CD4-positive, alpha-beta T cell treated with Interferon alpha-2 for 1 hour (primary cell): ENCODE results near the gene KLK5.
"Not testable (repeated sequence)": the region's sequence is repeated elsewhere in the genome, so short reads cannot be mapped to it uniquely, and the experiment has no call there.

Source experiments
- DNase-seq, 2 donors: peaks; one replicate each; pipeline ENCODE4 v3.0.0-alpha.2; 2020 to 2022

Gene KLK5

GRCh38 chr19:50952910-50953309 lies at the start of gene KLK5:
Gene KLK5 (minus strand): TSS chr19:50953038. CDS start chr19:50952657, 381 bp downstream.
- no peak for DNase-seq

- no peak for DNase-seq
Measured at GRCh38 chr19:51002089-51002532, 49.3 kb upstream of the KLK5 start.

- no peak for DNase-seq
Measured at GRCh38 chr19:51001515-51001914, 48.7 kb upstream of the KLK5 start, which contains the start of gene KLK8. Gene KLK8 (minus strand): TSS chr19:51001604. CDS start chr19:51001167, 437 bp downstream.

GRCh38 chr19:51000981-51001380 lies 48.1 kb upstream of the KLK5 start:
- DNase-seq, result no peak

GRCh38 chr19:51000426-51000825 lies 47.6 kb upstream of the KLK5 start:
- DNase-seq, result no peak

GRCh38 chr19:50998686-50999085 lies 45.8 kb upstream of the KLK5 start:
- DNase-seq, result no peak

- DNase-seq, result no peak
Measured at GRCh38 chr19:50998061-50998460, 45.2 kb upstream of the KLK5 start.

- no peak for DNase-seq
Measured at GRCh38 chr19:50994129-50994528, 41.3 kb upstream of the KLK5 start.

- DNase-seq, result no peak
Measured at GRCh38 chr19:50992666-50993035, 39.8 kb upstream of the KLK5 start.

- DNase-seq, result not testable (repeated sequence)
Measured at GRCh38 chr19:50984416-50984815, 31.6 kb upstream of the KLK5 start.

- DNase-seq, result no peak
Measured at GRCh38 chr19:50983625-50984292, 30.9 kb upstream of the KLK5 start, which contains the start of gene KLK7. Gene KLK7 (minus strand): TSS chr19:50983917. CDS start chr19:50982399, 1,518 bp downstream.

- no peak for DNase-seq
Measured at GRCh38 chr19:50982186-50982585, 29.3 kb upstream of the KLK5 start.

- no peak for DNase-seq
Measured at GRCh38 chr19:50981587-50982146, 28.8 kb upstream of the KLK5 start.

GRCh38 chr19:50980208-50980607 lies 27.4 kb upstream of the KLK5 start:
- DNase-seq, result no peak

- no peak for DNase-seq
Measured at GRCh38 chr19:50979758-50980157, 26.9 kb upstream of the KLK5 start.

GRCh38 chr19:50978772-50979390 lies 26.0 kb upstream of the KLK5 start:
- DNase-seq, result no peak

- DNase-seq, result no peak
Measured at GRCh38 chr19:50977626-50978025, 24.8 kb upstream of the KLK5 start.

- DNase-seq, result no peak
Measured at GRCh38 chr19:50975766-50976165, 22.9 kb upstream of the KLK5 start.

- no peak for DNase-seq
Measured at GRCh38 chr19:50974702-50975556, 22.1 kb upstream of the KLK5 start.

- DNase-seq, result no peak
Measured at GRCh38 chr19:50972795-50973376, 20.0 kb upstream of the KLK5 start.

- not testable (repeated sequence) for DNase-seq
Measured at GRCh38 chr19:50969810-50970209, 17.0 kb upstream of the KLK5 start.

GRCh38 chr19:50969413-50969760 lies 16.5 kb upstream of the KLK5 start, which contains the start of gene KLK6:
Gene KLK6 (minus strand): TSS chr19:50969591. CDS start chr19:50968104, 1,487 bp downstream.
- no peak for DNase-seq
